B cell (primary cell): Measurements from ENCODE around the gene CATSPER1.

Experiments used
- CTCF ChIP-seq: fragments of 200-600 bp; IDR thresholded peaks from one replicate; pipeline ENCODE4 v1.8.0; 2022; ENCODE audit warnings: antibody characterized with exemption, mild to moderate bottlenecking
- EZH2 ChIP-seq: IDR thresholded peaks from 2 replicates; pipeline ENCODE4 v1.6.1; 2012; ENCODE audit warnings: borderline replicate concordance, low read depth, mild to moderate bottlenecking, moderate library complexity, low read length; ENCODE audit not compliant: insufficient read depth, poor library complexity, severe bottlenecking

- TF ChIP-seq CTCF: no peak
- TF ChIP-seq EZH2: no peak
Measured at GRCh38 chr11:66037327-66037726, 11.0 kb upstream of the CATSPER1 start.
